ENCODE results near the gene LAG3.

- TF ChIP-seq CTCF (IDR thresholded peaks at IDR 0.05), result no peak
- no peak for TF ChIP-seq POLR2A (IDR thresholded peaks at IDR 0.05)
Observed at GRCh38 chr12:6799147-6799546, 26.8 kb downstream of the LAG3 start.
